Measurements from ENCODE around the gene EWSR1.

EWSR1 gene

DNA sequence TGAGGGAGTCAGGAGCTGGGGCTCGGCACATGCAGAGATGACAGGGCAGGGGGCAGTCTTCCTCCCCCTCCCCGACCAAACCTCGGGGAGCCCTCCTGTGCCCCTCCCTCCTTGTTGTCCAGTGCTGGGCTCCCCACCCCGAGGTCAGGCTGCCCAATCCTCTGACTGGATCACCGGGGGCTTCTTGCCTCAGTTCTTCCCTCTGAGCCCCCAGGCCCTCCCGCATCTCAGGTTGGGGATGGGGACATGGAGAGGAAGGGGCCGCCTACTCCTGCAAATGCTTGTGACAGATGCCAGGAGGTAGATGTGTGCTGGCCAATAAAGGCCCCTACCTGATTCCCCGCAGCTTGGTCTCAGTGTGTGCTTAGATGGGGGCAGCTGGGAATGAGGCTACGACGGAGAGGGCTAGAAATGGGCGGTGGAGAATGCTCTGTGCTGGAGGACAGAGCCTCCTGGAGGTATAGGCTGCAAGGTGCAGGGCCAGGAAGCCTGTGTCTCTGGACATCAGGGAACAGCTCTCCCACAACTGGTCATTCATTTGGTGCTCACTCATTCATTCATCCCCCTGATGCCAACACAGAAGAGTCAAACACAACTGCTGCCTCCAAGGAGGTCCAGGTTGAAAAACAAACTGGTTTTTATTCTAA lies 8.7 kb upstream of the EWSR1 start:
- DNase-seq (ENCODE audit: insufficient read length, low spot score) (no peak), FAIRE-seq (no peak)
- TF ChIP-seq, protein P1, sequence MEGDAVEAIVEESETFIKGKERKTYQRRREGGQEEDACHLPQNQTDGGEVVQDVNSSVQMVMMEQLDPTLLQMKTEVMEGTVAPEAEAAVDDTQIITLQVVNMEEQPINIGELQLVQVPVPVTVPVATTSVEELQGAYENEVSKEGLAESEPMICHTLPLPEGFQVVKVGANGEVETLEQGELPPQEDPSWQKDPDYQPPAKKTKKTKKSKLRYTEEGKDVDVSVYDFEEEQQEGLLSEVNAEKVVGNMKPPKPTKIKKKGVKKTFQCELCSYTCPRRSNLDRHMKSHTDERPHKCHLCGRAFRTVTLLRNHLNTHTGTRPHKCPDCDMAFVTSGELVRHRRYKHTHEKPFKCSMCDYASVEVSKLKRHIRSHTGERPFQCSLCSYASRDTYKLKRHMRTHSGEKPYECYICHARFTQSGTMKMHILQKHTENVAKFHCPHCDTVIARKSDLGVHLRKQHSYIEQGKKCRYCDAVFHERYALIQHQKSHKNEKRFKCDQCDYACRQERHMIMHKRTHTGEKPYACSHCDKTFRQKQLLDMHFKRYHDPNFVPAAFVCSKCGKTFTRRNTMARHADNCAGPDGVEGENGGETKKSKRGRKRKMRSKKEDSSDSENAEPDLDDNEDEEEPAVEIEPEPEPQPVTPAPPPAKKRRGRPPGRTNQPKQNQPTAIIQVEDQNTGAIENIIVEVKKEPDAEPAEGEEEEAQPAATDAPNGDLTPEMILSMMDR (IDR thresholded peaks at IDR 0.05; ENCODE audit: insufficient read depth, missing control alignments), result no peak

DNA sequence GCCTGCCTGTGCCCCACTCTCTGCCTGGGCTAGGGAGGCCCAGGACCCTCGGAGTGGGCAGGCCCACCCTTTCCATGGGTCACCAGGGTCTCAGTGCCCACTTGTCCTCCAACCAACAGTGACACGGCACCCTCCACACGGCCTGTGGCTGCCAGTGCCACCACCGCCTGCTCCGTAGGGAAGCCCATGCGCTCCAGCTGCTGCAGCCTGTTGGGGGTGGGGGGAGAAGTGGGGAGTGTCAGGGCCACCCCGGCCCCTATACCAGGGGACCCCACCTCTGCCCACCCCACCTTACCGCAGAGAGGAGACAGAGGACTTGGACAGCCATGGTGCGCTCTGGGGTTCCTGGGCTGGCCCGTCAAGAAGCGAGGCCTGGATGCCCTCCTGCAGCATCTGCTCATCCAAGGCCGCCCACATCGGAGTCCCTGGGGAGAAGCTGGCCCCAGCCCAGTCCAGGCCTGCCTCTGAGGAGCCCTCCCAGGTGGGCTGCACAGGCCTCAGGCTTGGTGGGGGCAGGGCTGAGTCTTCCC lies 8.0 kb upstream of the EWSR1 start:
- FAIRE-seq, result no peak
- TF ChIP-seq, protein P1 (IDR thresholded peaks at IDR 0.05; ENCODE audit: insufficient read depth, missing control alignments), result no peak
- DNase-seq (ENCODE audit: insufficient read length, low spot score), result no peak

DNA sequence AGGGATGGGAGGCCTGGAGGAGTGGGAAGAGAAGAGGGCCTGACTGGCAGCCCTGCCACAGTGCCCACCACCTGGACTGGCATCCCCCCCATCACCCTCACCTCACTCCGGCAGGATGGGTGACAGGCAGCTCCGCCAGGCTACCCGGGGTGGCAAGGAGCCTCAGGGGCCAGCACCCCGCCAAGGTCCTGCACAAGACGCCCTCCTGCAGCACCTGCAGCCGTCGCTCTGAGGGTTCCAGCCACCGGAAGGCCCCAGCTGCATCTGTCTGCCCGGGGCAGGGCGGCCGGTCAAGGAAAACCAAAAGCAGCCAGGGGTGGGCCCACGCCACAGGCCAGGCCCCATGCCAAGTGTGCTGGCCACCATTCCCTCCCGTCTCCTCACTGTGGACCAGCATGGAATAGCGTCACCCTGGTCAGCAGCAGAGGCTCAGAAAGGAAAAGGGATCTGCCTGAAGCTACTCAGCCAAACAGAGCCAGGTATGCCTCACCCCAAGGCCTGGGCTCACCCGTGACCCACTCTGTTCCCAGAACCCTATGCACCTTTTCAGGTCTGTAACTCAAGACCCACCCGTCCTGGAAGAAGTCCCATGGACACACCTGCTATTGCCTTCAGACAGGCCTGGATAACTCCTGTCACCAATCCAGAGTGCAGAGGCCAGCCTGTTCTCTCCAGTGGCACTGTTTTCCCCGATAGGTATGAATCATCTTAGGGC lies 7.3 kb upstream of the EWSR1 start:
- TF ChIP-seq, protein P1 (IDR thresholded peaks at IDR 0.05; ENCODE audit: insufficient read depth, missing control alignments), result no peak
- no peak for DNase-seq (ENCODE audit: insufficient read length, low spot score)
- no peak for FAIRE-seq

DNA sequence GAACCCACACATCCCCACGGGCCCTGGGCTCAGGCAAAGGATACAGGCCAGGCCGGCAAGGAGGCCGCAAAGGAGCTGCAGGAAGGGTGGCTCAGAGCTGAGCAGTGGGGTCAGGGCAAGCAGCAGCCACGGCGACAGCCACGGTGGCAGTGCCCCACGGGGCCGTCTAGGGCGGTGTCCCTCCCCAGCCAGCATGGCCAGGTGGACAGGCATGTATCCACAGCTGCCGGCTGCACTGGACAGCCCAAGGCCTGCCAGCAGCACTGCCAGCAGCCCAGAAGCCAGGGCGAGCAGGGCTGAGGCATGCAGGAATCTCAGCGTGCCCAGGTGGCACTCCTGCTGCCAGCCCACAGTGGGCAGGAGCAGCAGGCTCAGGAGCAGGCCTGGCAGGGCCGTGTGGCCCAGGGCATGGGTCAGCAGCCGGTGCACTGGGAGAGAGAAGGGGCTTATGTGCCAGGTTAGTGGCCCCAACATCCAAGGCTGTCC lies 4.2 kb upstream of the EWSR1 start:
- TF ChIP-seq, protein P1 (IDR thresholded peaks at IDR 0.05; ENCODE audit: insufficient read depth, missing control alignments), result no peak
- DNase-seq (ENCODE audit: insufficient read length, low spot score) (no peak), FAIRE-seq (no peak)

DNA sequence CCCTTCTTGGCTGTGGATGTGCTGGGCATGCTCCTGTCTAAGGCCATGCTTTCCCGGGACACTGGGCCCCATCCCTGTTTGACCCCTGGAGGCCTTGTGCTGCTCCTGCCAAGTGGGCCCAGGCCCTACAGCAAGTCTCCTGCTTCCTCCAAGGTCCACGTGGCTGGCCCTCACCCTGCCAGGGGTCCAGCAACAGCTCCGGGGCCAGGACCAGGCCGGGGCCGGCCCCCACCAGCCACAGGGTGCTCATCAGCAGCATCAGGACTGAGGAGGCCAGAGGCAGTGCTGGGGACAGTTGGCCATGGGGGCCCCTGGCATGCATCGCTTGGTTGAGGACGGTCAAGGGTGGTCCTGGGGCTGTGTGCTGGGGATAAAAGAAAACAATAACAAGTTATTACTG lies 2.8 kb upstream of the EWSR1 start:
- DNase-seq (ENCODE audit: insufficient read length, low spot score) (no peak), FAIRE-seq (no peak)
- TF ChIP-seq, protein P1 (IDR thresholded peaks at IDR 0.05; ENCODE audit: insufficient read depth, missing control alignments), result no peak

DNA sequence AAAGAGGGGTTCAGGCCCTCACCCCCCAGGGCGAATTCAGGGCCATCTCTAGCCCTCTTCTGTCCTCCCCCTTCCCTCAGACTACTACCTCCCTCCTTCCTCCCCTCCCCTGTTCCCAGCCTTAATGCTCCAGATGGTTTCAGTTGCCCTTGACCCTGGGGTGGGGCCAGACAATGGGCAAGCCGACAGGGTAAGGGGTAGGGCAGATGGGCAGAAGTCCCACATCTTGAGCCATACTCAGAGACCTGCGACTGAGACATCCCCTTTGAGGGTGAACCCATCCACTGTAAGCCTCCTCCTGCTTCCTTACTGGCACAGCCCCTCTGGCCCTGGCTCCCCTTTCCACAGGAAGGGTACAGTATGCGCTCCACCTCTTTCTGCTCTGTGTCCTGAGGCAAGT lies 2.1 kb upstream of the EWSR1 start:
- TF ChIP-seq, protein P1 (IDR thresholded peaks at IDR 0.05; ENCODE audit: insufficient read depth, missing control alignments), result no peak
- DNase-seq (ENCODE audit: insufficient read length, low spot score) (no peak), FAIRE-seq (no peak)

All from D721Med (cell line).